ENCODE data around the gene ABCC4.

DNA sequence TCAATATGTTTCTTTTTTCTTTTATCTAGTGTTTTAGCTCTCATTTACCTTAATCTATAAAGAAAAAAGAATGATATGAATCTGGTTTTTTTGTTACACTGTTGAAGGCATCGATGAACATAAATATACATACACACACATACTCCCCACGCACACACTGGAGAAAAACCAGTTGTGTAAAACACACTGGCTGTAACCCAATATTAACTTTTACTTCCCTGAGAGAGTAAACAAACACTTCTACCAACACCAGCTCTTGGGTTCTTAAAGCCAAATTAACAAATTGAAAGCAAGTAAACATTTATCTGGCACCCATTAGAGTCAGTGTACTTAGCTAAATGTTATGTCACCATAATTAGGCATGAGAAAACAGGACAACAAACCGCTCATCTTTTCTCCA lies 145.7 kb downstream of the ABCC4 start:
- TF ChIP-seq CTCF (IDR thresholded peaks at IDR 0.05 in 8 of 11, conservative IDR thresholded peaks at IDR 0.05 in 3 of 11) (no peak), POLR2AphosphoS5 (IDR thresholded peaks at IDR 0.05) (no peak)

Measured in spleen (tissue), 7 donors.